ENCODE measurements around the gene SULT2B1. TPM values are rescaled to one million over a fixed set of nuclear protein-coding genes. Genes with fewer than 3 reads are reported as not detected.
A peak's percentile ranks its signal among the peaks of the same experiment; 100 is the strongest.

The SULT2B1 gene
- total RNA-seq, 4 donors from 2014 or later: 0.93 to 3.9 (median 1.0) TPM; not detected in 1

GRCh38 chr19:48619692-48620585, 68.0 kb downstream of the SULT2B1 start:
- Histone ChIP-seq H3K27me3 (no peaks in the 10 kb centered on the region), H3K27ac (peak overlapping the region; percentile 89 to 98 (median 92)), H3K36me3 (peaks cover 0 to 40% of the 10 kb centered on the region in 2 donors), H3K4me1 (peaks cover 2 to 89% (median 30%) of the 10 kb centered on the region in 3 donors), H3K4me3 (peak overlapping the region; percentile 43 to 85), H3K9me3 (no peaks in the 10 kb centered on the region)
- WGBS, 2 donors (ENCODE audit: low coverage in 1 of 2): 49 to 100% methylated on average over 1 to 2 of the region's 6 CpGs
- no peak for ATAC-seq
- TF ChIP-seq EP300 (IDR thresholded peaks at IDR 0.05) (no peak), CTCF (IDR thresholded peaks at IDR 0.05) (peak in 1 of 4 experiments; percentile 29), POLR2A (IDR thresholded peaks at IDR 0.05) (no peak)

DNA sequence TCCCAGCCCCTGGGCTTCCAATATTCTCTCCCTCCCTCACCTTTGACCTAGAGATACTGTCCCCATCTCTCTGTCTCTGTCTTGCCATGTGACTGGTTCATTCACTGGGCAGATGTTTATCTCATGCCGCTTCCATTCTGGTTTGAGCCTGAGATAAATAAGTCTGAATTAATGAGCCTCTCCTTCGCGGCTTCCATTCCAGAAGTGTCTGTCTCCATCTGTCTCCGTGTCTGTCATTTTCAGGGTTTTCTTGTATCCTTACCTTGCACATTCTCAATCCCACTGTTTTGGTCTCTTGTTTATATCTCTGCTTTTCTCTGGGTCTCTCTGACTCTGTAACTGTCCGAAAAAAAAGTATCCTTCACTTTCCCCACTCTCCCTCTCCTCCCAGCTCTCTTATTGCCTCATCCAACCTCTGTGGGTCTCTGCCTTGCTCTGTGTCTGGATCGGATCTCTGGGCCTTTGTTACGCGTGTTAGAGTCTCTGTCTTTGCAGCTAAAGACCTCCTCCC, 71.6 kb downstream of the SULT2B1 start:
- H3K27ac ChIP-seq: peak overlapping the region; percentile 57 to 91 (median 85)
- peak overlapping the region in 1 of 2 donors; percentile 58 for H3K4me3 ChIP-seq
- H3K4me1 ChIP-seq: peaks cover 0 to 64% (median 16%) of the 10 kb centered on the region in 3 donors
- 10 to 18% methylated on average over 7 to 8 of the region's 8 CpGs for whole genome bisulfite sequencing, 2 donors (ENCODE audit: low coverage in 1 of 2)
- no peaks in the 10 kb centered on the region for H3K27me3 ChIP-seq
- TF ChIP-seq POLR2A (IDR thresholded peaks at IDR 0.05) (no peak), POLR2AphosphoS5 (IDR thresholded peaks at IDR 0.05) (no peak), CTCF (IDR thresholded peaks at IDR 0.05) (no peak), EP300 (IDR thresholded peaks at IDR 0.05) (no peak)
- ATAC-seq: no peak
- no peaks in the 10 kb centered on the region for H3K9me3 ChIP-seq
- peaks cover 0 to 41% of the 10 kb centered on the region in 2 donors for H3K36me3 ChIP-seq

- Histone ChIP-seq H3K9me3 (no peaks in the 10 kb centered on the region), H3K4me1 (peaks cover 0 to 70% (median 16%) of the 10 kb centered on the region in 3 donors), H3K36me3 (peaks cover 0 to 45% of the 10 kb centered on the region in 2 donors), H3K4me3 (peak overlapping the region; percentile 39 to 58), H3K27ac (peak overlapping the region; percentile 68 to 91 (median 86)), H3K27me3 (no peaks in the 10 kb centered on the region)
- WGBS, 2 donors (ENCODE audit: low coverage in 1 of 2): 0% methylated on average over 1 to 2 of the region's 40 CpGs
- TF ChIP-seq POLR2AphosphoS5 (IDR thresholded peaks at IDR 0.05) (peak; percentile 25), EP300 (IDR thresholded peaks at IDR 0.05) (no peak), CTCF (IDR thresholded peaks at IDR 0.05) (peak in 1 of 4 experiments; percentile 23), POLR2A (IDR thresholded peaks at IDR 0.05) (peak in 1 of 2 donors; percentile 25)
- ATAC-seq: peak; percentile 86
Measured at GRCh38 chr19:48624067-48624594, 72.2 kb downstream of the SULT2B1 start.

GRCh38 chr19:48624791-48625723, 73.1 kb downstream of the SULT2B1 start:
- H3K27me3 ChIP-seq: no peaks in the 10 kb centered on the region
- H3K4me1 ChIP-seq: peaks cover 0 to 72% (median 18%) of the 10 kb centered on the region in 3 donors
- H3K4me3 ChIP-seq: peak overlapping the region; percentile 39 to 58
- H3K27ac ChIP-seq: peak overlapping the region; percentile 68 to 91 (median 86)
- H3K36me3 ChIP-seq: peaks cover 0 to 45% of the 10 kb centered on the region in 2 donors
- TF ChIP-seq EP300 (IDR thresholded peaks at IDR 0.05): no peak
- TF ChIP-seq POLR2A (IDR thresholded peaks at IDR 0.05): no peak
- TF ChIP-seq CTCF (IDR thresholded peaks at IDR 0.05): no peak
- no peak for TF ChIP-seq POLR2AphosphoS5 (IDR thresholded peaks at IDR 0.05)
- ATAC-seq: no peak
- 45 to 53% methylated on average over 11 to 15 of the region's 24 CpGs for WGBS, 2 donors (ENCODE audit: low coverage in 1 of 2)
- H3K9me3 ChIP-seq: no peaks in the 10 kb centered on the region
